Testis (tissue), 3 donors: Measurements from ENCODE around the gene COPA. TPM values are rescaled to one million over a fixed set of nuclear protein-coding genes. Genes with fewer than 3 reads are reported as not detected.

Source experiments
- DNase-seq: peaks from one replicate; pipeline ENCODE4 v3.0.0-alpha.2; 2019
- H3K27ac ChIP-seq, 2 donors: fragments of 200-600 bp; sonication (generic); one replicate each; pipeline ENCODE4 v1.5.1; 2019
- H3K27me3 ChIP-seq: fragments of 200-600 bp; sonication (generic); one replicate; pipeline ENCODE4 v1.5.1; 2019
- H3K36me3 ChIP-seq: fragments of 200-600 bp; sonication (generic); one replicate; pipeline ENCODE4 v1.5.1; 2017; ENCODE audit warnings: low read depth; ENCODE audit errors: missing control alignments
- H3K4me1 ChIP-seq: fragments of 200-600 bp; sonication (generic); one replicate; pipeline ENCODE4 v1.5.1; 2019
- H3K4me3 ChIP-seq, 2 donors: fragments of 200-600 bp; sonication (generic); one replicate each; pipeline ENCODE4 v1.5.1; 2017 to 2019
- H3K9me3 ChIP-seq: fragments of 200-600 bp; sonication (generic); one replicate; pipeline ENCODE4 v1.5.1; 2017
- POLR2A ChIP-seq: fragments of 450-650 bp; IDR thresholded peaks from one replicate; pipeline ENCODE4 v1.6.1; 2017; ENCODE audit warnings: antibody characterized with exemption, mild to moderate bottlenecking, moderate library complexity
- WGBS, 2 donors: methylation state at CpG; one replicate each; pipeline ENCODE4 v1.1.5; 2018; 5-methylcytosine and 5-hydroxymethylcytosine counted together
- intact Hi-C: fragments of 100-400 bp; cut with DNase I; formaldehyde crosslinking; loops from one replicate; pipeline ENCODE4 v1.15.1; 2023; ENCODE audit warnings: low total_unique reads
- polyA plus RNA-seq: library from polyadenylated mRNA; stranded (reverse); fragments of 350-450 nt; fragmentation: Illumina TruSeq; extraction: RNeasy Lipid Tissue Mini Kit (QIAGEN cat#74804); gene quantifications from one replicate; pipeline ENCODE4 v1.2.3, GENCODE V29; 2014; ENCODE audit warnings: low read depth, low replicate concordance; ENCODE audit not compliant: insufficient read depth
- total RNA-seq, 2 donors: library from RNA; depleted of rRNA; stranded (reverse); fragments of >200 nt; gene quantifications; one replicate each; pipeline ENCODE4 v1.2.3, GENCODE V29; 2016
- TF ChIP-seq, protein P1 (sequence below), 3 experiments: fragments of 450-650 bp in 2 of 3; fragments of 200-600 bp in 1 of 3; sonication (generic) in 1 of 3; IDR thresholded peaks; one replicate each; pipeline ENCODE4 v1.5.1; 2016 to 2019; ENCODE audit warnings: antibody characterized with exemption in 3 of 3, mild to moderate bottlenecking in 2 of 3, moderate library complexity in 1 of 3

Gene COPA
- total and polyA plus RNA-seq, 3 donors from 2014 or later: 88.9 to 123 (median 114) TPM

DNA sequence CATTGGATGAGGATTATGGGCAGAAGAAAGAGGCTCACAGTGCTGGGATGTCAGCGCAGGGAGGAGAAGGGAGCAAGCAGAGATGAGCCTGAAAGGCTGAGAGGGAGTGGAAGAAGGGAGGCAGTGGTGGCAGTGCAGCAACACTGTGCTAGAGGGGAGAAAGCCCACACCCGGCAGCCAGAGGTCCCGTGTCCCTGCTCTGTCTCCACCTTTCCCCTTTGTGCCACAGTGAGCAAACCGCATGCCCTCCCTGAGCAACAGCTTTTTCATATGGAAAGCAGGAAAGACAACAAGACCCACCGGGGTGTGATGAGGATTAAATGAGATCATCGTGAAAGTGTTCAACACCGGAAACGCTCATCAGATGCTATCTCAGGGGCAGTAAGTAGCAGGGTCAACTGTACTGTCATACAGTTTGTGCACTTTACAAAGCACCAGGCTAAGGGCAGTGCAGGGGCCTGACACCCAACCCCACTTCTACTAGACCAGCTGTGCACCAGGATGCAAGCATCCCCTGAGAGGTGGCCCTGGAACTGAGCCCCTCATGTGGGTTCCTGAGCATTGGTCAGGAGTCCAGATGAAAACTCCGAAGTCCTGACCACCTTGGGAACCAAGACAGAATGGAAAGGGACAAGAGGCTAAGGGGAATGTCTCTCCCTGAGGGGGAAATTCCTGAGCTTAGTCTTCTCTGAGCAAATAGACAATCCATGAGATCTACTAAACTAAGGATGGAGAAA lies 32.9 kb upstream of the COPA start:
- no peaks in the 10 kb centered on the region for H3K36me3 ChIP-seq
- H3K27me3 ChIP-seq: no peaks in the 10 kb centered on the region
- no peak overlapping the region for H3K4me3 ChIP-seq
- WGBS, 2 donors: 44 to 51% methylated on average over 9 of the region's 9 CpGs
- no peak for DNase-seq
- intact Hi-C loops: no loop called here
- TF ChIP-seq, protein P1, sequence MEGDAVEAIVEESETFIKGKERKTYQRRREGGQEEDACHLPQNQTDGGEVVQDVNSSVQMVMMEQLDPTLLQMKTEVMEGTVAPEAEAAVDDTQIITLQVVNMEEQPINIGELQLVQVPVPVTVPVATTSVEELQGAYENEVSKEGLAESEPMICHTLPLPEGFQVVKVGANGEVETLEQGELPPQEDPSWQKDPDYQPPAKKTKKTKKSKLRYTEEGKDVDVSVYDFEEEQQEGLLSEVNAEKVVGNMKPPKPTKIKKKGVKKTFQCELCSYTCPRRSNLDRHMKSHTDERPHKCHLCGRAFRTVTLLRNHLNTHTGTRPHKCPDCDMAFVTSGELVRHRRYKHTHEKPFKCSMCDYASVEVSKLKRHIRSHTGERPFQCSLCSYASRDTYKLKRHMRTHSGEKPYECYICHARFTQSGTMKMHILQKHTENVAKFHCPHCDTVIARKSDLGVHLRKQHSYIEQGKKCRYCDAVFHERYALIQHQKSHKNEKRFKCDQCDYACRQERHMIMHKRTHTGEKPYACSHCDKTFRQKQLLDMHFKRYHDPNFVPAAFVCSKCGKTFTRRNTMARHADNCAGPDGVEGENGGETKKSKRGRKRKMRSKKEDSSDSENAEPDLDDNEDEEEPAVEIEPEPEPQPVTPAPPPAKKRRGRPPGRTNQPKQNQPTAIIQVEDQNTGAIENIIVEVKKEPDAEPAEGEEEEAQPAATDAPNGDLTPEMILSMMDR (IDR thresholded peaks at IDR 0.05): no peak
- H3K4me1 ChIP-seq: peaks cover 18% of the 10 kb centered on the region
- H3K9me3 ChIP-seq: no peaks in the 10 kb centered on the region
- no peak overlapping the region for H3K27ac ChIP-seq

DNA sequence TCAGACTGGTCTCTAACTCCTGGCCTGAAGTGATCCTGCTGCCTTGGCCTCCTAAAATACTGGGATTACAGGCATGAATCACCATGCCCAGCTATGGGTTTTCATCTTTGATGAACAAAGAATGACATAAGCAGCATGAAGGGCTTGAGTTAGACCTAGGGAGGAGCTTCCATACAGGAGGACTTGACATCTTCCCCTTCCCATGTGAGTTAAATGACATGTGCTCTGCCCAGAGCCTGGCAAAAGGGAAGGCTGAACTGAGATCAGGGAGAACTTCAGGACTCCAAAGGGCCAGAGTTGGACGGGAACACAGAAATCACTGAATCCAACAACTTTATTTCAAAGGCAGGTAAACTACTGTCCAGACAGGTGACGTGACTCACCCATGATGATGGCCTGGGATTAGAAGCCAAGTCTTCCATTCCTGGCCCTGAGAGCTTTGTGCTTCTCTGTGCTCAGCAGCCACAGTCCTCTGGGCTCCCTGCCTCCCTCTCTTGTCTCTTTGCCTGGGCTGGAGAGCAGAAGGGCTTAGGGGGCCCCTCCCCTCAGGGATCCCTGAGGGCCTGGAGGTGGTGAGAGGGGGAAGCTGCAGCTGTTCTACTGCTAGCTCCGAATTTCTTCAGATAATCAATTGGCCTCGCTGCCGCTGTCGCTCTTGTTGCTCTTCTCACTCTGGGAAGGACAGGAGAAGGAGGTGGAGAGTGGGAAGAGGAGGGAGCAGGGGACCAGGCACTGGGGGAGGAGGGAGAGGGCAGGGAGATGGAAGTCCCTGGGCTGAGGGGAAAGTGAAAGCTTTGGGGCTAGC lies 31.5 kb upstream of the COPA start:
- H3K27ac ChIP-seq: no peak overlapping the region
- H3K27me3 ChIP-seq: no peaks in the 10 kb centered on the region
- no peaks in the 10 kb centered on the region for H3K9me3 ChIP-seq
- 51 to 55% methylated on average over 6 of the region's 6 CpGs for WGBS, 2 donors
- DNase-seq: peak; percentile 23
- H3K4me1 ChIP-seq: peaks cover 18% of the 10 kb centered on the region
- H3K4me3 ChIP-seq: no peak overlapping the region
- intact Hi-C loops: no loop called here
- no peaks in the 10 kb centered on the region for H3K36me3 ChIP-seq
- TF ChIP-seq, protein P1 (IDR thresholded peaks at IDR 0.05): no peak
- no peak for TF ChIP-seq POLR2A

DNA sequence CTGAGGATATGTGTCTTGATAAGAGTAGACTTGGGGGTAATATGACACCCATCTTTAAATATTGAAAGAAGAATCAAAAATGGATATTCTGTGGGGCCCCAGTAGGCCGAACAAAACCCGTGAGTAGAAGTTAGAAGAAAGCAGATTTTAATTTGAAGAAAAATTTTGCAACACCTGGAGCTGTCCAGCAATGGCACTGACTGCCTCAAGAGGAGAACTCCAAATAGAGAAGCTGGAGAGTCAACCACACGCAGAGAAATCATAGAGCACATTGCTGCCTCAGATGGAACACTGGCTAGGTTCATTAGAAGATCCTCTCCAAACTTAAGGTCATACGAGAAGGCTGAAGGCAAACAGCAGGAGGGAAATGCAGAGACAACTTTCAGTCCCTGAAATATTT lies 30.6 kb upstream of the COPA start:
- Histone ChIP-seq H3K27me3 (no peaks in the 10 kb centered on the region), H3K9me3 (no peaks in the 10 kb centered on the region), H3K4me1 (peaks cover 18% of the 10 kb centered on the region), H3K4me3 (no peak overlapping the region), H3K36me3 (no peaks in the 10 kb centered on the region), H3K27ac (no peak overlapping the region)
- DNase-seq: no peak
- WGBS, 2 donors: 88 to 98% methylated on average over 4 of the region's 4 CpGs
- no peak for TF ChIP-seq POLR2A
- TF ChIP-seq, protein P1 (IDR thresholded peaks at IDR 0.05): no peak
- intact Hi-C loops: no loop called here

DNA sequence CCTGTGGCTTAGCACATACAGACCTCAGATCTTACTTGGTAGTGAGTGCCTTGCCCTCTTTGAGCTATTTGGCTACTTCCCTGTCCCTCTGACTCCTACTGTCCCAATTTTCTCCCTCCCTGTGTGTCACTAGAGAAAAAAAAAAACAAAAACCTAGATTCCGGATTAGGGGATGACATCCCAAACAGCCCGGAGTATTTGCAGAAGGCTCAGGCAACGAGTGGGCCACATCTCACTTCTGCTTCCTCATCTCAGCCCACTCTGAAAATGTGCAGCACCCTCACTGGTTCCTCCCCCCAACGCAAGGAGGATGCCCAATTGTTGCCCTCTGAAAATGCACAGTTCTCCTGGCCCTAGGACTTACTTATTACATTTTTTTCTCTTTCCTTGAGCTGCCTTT lies 28.7 kb upstream of the COPA start:
- intact Hi-C loops: no loop called here
- no peaks in the 10 kb centered on the region for H3K27me3 ChIP-seq

More for the DNA sequence above, 28.7 kb upstream of the COPA start:
- Histone ChIP-seq H3K9me3 (no peaks in the 10 kb centered on the region), H3K36me3 (no peaks in the 10 kb centered on the region), H3K4me3 (no peak overlapping the region), H3K4me1 (peaks cover 18% of the 10 kb centered on the region), H3K27ac (no peak overlapping the region)
- no peak for TF ChIP-seq POLR2A
- TF ChIP-seq, protein P1 (IDR thresholded peaks at IDR 0.05): no peak
- DNase-seq: no peak
- WGBS, 2 donors: 77 to 80% methylated on average over 4 of the region's 4 CpGs
